Esophagus muscularis mucosa (tissue), 3 donors: ENCODE results near the gene TRIP13.

Experiments
- POLR2A ChIP-seq: fragments of 450-650 bp; IDR thresholded peaks from one replicate; pipeline ENCODE4 v1.6.1; 2017; ENCODE audit warnings: antibody characterized with exemption, moderate library complexity, mild to moderate bottlenecking, low read depth
- TF ChIP-seq, protein P1 (sequence below), 3 experiments: fragments of 200-600 bp in 2 of 3; fragments of 450-650 bp in 1 of 3; sonication (generic) in 2 of 3; IDR thresholded peaks; one replicate each; pipeline ENCODE4 v1.5.1; 2017 to 2019; ENCODE audit warnings: antibody characterized with exemption in 3 of 3, mild to moderate bottlenecking in 2 of 3, moderate library complexity in 1 of 3

DNA sequence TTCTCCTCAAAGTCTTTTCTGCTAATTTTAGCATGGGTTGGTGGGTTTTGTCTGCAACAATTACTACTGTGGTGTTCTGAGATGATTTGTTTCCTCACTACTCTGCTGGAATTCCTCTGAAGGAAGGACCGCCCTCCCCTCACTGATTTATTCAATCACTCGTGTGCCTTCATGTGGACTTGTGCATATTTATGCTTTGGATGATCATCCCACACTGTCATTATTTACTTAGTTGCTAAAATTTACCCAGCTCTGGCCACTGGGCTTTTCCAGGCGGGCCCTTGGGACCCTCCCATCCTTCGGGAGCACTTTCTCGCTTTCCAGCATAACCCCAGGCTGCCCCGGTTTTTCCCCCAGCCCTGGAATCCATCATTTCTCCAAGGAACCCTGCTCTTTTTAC, 74.3 kb downstream of the TRIP13 start:
- TF ChIP-seq, protein P1, sequence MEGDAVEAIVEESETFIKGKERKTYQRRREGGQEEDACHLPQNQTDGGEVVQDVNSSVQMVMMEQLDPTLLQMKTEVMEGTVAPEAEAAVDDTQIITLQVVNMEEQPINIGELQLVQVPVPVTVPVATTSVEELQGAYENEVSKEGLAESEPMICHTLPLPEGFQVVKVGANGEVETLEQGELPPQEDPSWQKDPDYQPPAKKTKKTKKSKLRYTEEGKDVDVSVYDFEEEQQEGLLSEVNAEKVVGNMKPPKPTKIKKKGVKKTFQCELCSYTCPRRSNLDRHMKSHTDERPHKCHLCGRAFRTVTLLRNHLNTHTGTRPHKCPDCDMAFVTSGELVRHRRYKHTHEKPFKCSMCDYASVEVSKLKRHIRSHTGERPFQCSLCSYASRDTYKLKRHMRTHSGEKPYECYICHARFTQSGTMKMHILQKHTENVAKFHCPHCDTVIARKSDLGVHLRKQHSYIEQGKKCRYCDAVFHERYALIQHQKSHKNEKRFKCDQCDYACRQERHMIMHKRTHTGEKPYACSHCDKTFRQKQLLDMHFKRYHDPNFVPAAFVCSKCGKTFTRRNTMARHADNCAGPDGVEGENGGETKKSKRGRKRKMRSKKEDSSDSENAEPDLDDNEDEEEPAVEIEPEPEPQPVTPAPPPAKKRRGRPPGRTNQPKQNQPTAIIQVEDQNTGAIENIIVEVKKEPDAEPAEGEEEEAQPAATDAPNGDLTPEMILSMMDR (IDR thresholded peaks at IDR 0.05) = no peak
- no peak for TF ChIP-seq POLR2A
